Stimulated activated CD4-positive, alpha-beta T cell treated with anti-CD3 and anti-CD28 coated beads, Interleukin-1b, Interleukin-23, amount 100 ng/mL, for 1 hour (primary cell): ENCODE data around the gene ZBTB45.
"Not testable (repeated sequence)": the region's sequence is repeated elsewhere in the genome, so short reads cannot be mapped to it uniquely, and the experiment has no call there.

Source experiments
- DNase-seq, 2 donors: peaks; one replicate each; pipeline ENCODE4 v3.0.0-alpha.2; 2020; ENCODE audit warnings: low read depth in 2 of 2

ZBTB45 gene

GRCh38 chr19:58510084-58510862 is 9.3 kb downstream of the ZBTB45 start:
- no peak for DNase-seq

GRCh38 chr19:58509731-58510083 is 9.9 kb downstream of the ZBTB45 start:
- DNase-seq: no peak

GRCh38 chr19:58507602-58508223 is 11.9 kb downstream of the ZBTB45 start:
- not testable (repeated sequence) for DNase-seq

DNA sequence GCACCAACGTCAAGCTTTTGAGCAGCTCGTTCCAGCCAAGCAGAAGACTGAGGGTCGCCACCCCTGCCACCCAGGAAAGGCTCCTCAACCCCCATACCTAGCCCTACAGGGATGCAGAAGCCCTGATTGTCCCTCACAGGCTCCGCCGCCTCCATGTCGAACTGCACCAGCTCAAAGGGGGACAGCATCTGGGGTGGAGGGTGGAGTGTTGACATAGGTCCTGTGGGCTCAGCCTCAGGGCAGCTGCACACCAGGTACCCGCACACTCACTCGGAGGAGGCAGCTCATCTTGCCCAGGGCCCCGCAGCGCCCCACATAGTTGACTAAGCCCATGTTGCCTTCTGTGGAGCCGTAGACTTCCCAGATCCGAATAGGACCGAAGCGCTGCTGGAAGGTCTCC is 19.4 kb downstream of the ZBTB45 start:
- DNase-seq: no peak

GRCh38 chr19:58499021-58499927 is 20.3 kb downstream of the ZBTB45 start:
- DNase-seq: peak; percentile 89 to 98

- no peak for DNase-seq
These were observed 21.1 kb downstream of the ZBTB45 start for GRCh38 chr19:58498316-58499020.

DNA sequence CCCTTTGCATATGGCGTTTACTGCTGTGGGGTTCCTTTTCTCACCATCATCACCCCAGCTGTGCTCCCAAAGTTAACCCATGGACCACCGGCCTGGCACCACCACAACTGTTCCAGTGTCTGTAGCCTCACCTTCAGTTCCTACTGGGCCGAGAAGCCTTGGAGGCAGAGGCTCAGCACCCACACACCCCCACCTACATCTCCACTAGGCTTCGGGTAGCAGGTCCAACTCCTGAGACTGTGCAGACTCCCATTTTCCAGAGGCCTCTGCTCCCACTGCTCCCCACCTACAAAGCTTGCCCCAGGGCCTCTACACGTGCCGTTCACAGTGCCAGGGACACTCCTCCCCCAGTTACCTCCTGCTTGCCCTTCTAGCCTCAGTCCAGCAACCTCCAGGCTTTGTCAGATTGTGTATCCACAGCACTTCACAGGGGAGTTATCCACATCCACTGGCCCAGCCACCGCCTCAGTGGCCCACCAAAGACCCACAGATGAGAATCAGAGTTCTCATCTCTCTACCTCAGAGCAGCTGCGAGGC is 21.9 kb downstream of the ZBTB45 start:
- no peak for DNase-seq

DNA sequence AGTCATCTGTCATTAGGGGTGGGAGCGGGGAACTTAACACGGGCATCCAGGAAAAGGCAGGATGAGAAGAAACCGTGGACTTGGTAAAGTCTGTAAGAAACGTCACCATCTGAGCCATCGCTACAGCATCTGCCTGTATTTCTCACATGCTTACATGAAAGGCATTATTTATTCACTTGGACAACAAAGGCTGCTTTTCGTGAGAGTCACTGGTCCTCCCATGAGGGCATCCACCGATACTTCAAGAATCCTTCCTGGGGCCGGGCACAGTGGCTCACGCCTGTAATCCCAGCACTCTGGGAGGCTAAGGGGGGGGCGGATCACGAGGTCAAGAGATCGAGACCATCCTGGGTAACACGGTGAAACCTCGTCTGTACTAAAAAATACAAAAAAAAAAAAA is 27.3 kb downstream of the ZBTB45 start:
- DNase-seq: no peak

- no peak for DNase-seq
These were observed 28.2 kb downstream of the ZBTB45 start for GRCh38 chr19:58491393-58491792.

GRCh38 chr19:58484349-58484748 is 35.3 kb downstream of the ZBTB45 start:
- DNase-seq: not testable (repeated sequence)

DNA sequence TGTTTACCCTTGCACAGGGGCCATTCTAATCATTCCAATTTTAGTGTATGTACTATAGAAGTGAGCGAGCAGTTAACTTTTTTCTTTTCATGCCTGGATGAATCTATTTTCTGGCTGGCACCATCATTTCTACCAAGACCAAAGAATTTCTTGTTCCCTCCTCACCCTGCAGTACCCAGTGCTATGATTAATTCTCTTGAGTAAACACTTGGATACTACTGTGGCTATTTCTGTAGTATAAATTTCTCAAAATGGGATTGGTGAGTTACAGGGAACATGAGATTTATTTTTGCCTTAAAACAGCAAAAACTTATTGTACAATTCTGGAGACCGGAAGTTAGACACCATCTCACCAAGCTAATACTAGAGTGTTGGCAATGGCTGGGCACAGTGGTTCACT is 35.8 kb downstream of the ZBTB45 start:
- no peak for DNase-seq

DNA sequence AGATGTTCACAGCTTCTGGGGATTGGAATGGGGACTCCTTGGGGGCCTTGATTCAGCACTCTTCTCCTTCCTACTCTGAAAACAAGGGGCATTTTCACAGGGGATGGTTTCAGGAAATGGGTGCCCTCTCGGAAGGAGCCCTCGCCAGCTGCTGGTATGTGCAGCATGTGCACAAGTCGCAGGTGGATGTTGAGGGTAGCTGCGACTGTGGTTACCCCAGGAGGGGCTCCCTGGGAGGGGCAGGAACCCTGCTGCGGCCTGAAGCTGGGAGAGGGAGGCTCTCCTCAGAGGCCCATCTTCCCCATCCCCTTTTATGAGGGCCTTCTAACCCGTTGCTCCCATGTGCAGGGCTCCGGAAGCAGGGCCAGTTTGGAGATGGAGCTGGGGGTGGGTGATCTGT is 37.2 kb downstream of the ZBTB45 start:
- DNase-seq: no peak

- no peak for DNase-seq
These were observed 38.8 kb downstream of the ZBTB45 start for GRCh38 chr19:58480831-58481230.

GRCh38 chr19:58480481-58480830 is 39.2 kb downstream of the ZBTB45 start:
- no peak for DNase-seq

DNA sequence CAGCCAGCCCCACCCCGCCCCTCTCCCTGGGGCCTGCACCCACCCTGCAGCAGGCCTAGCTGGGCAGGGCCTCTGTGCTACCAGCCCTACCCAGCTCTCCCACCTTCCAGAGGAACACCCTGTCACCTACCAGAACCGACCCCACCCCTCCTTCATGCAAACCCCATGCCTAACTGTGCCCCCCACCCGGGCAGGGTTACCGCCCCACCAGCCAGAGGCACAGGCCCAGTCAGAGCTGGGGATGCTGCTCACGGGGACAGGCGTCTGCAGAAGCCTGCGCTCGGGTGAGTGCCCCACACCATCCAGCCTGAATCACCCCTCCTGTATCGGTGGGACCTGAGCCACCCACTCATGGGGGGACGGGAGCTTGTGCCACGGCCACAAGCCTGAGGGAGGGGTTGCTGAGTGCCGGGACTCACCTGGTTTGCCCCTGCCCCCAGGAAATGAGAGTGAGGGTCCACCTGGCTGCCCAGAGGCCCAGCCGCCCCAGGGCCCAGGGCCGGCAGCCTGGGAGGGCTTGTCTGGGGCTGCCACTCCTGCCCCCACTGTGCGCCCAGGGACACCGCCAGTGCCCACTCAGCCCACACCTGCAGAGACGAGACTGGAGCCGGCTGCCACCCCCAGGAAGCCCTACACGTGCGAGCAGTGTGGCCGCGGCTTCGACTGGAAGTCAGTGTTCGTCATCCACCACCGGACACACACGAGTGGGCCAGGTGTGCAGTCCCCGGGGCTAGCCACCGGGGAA is 39.7 kb downstream of the ZBTB45 start:
- no peak for DNase-seq

DNA sequence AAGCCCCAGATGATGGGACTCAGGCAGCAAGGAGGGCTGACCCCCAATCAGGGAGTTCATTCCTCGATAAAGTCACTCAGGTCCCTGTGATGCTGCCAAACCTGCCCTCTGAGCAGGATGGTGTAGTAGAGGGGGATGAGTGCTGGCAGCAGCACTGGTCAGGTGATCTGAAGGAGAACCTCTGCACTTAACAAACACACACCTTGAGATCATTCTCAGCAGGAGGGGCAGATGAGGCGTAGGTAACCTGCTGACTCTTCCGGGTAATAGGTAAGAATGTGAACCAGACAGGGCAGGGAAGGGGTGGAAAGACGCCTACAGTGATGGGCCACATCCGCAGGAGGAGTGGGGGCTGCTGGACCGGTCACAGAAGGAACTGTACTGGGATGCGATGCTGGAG is 40.3 kb downstream of the ZBTB45 start:
- no peak for DNase-seq

GRCh38 chr19:58477871-58478270 is 41.7 kb downstream of the ZBTB45 start:
- no peak for DNase-seq

DNA sequence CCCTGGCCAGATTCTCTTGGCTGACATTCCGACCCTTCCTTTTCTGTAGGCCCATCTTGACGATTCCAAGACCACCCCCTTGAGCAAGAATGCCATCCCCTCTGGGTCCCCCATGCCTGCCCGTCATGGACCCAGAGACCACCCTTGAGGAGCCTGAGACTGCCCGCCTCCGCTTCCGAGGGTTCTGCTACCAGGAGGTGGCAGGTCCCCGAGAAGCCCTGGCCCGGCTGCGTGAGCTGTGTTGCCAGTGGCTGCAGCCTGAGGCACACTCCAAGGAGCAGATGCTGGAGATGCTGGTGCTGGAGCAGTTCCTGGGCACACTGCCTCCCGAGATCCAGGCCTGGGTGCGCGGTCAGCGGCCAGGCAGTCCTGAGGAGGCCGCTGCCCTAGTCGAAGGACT is 42.5 kb downstream of the ZBTB45 start:
- no peak for DNase-seq

GRCh38 chr19:58476498-58477015 is 43.1 kb downstream of the ZBTB45 start:
- DNase-seq: no peak

- DNase-seq: peak; percentile 79 to 80
These were observed 43.7 kb downstream of the ZBTB45 start, which contains the start of gene ZNF446 for GRCh38 chr19:58475714-58476497. ZNF446 (plus strand) TSS chr19:58476352; CDS start chr19:58477219, 867 bp downstream.
